ENCODE data around the gene CTTN.

DNA sequence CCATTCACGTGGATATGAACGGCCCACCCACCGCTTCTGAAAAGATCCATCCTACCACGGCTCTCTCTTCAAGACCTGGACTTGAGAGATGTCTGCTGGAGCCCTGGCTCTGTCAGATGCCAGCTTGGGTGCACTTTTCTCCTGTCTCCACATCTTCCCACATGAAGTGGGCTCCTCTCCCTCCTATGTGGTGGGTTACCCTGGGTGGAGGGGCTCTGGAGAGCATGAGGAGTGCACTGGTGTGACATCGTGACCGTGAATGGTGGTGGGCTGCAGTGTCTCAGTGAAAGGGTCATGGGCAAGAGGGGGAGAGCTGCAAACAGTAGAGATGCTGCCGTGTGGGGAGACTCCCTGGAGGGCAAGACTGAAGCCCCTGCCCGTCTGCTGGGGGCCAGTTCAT is 76.4 kb downstream of the CTTN start:
- TF ChIP-seq TAF1 (IDR thresholded peaks at IDR 0.05; ENCODE audit: borderline replicate concordance, insufficient read depth, low read length) = no peak
- no peak for TF ChIP-seq POLR2AphosphoS5 (IDR thresholded peaks at IDR 0.05; ENCODE audit: low read depth, low read length)
- TF ChIP-seq, protein P1, sequence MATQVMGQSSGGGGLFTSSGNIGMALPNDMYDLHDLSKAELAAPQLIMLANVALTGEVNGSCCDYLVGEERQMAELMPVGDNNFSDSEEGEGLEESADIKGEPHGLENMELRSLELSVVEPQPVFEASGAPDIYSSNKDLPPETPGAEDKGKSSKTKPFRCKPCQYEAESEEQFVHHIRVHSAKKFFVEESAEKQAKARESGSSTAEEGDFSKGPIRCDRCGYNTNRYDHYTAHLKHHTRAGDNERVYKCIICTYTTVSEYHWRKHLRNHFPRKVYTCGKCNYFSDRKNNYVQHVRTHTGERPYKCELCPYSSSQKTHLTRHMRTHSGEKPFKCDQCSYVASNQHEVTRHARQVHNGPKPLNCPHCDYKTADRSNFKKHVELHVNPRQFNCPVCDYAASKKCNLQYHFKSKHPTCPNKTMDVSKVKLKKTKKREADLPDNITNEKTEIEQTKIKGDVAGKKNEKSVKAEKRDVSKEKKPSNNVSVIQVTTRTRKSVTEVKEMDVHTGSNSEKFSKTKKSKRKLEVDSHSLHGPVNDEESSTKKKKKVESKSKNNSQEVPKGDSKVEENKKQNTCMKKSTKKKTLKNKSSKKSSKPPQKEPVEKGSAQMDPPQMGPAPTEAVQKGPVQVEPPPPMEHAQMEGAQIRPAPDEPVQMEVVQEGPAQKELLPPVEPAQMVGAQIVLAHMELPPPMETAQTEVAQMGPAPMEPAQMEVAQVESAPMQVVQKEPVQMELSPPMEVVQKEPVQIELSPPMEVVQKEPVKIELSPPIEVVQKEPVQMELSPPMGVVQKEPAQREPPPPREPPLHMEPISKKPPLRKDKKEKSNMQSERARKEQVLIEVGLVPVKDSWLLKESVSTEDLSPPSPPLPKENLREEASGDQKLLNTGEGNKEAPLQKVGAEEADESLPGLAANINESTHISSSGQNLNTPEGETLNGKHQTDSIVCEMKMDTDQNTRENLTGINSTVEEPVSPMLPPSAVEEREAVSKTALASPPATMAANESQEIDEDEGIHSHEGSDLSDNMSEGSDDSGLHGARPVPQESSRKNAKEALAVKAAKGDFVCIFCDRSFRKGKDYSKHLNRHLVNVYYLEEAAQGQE (IDR thresholded peaks at IDR 0.05; ENCODE audit: insufficient read depth in 1 of 2, low read depth in 2 of 2, low read length in 2 of 2) = no peak
